Panc1 (cell line): Measurements from ENCODE around the gene IL1A. TPM values are rescaled to one million over a fixed set of nuclear protein-coding genes. Genes with fewer than 3 reads are reported as not detected.

Experiments used
- ATAC-seq: fragments of 200-7000 bp; cut with Tn5 transposase; 2 replicates; pipeline ENCODE4 v1.9.1; 2020; ENCODE audit warnings: mild to moderate bottlenecking, moderate library complexity
- BruUV-seq: library from RNA; stranded (reverse); fragments of 400-500 nt; replicated peaks from 2 replicates; lab custom pipeline; 2021; lab: Mats Ljungman, UMichigan
- CTCF ChIA-PET: fragments of 300-600 bp; sonication (Branson Sonifier 250); formaldehyde crosslinking; loops from one replicate; lab custom pipeline; 2022; ENCODE audit warnings: antibody characterized with exemption; lab: Charles Lee
- POLR2A ChIA-PET: fragments of 300-600 bp; sonication (Branson Sonifier 250); formaldehyde crosslinking; loops from one replicate; lab custom pipeline; 2022; ENCODE audit warnings: antibody characterized with exemption; lab: Charles Lee
- DNase-seq: peaks from one replicate; pipeline ENCODE4 v3.0.0-alpha.2; 2010; ENCODE audit warnings: low read depth, low spot score
- H3K27ac ChIP-seq: 2 replicates; pipeline ENCODE4 v1.5.1; 2011; ENCODE audit warnings: mild to moderate bottlenecking, low read length, inconsistent platforms
- H3K27me3 ChIP-seq: fragments of 200-500 bp; sonication (Bioruptor generic); 2 replicates; pipeline ENCODE4 v1.6.0; 2014; ENCODE audit warnings: low read length, inconsistent platforms; ENCODE audit not compliant: control insufficient read depth, insufficient read depth
- H3K36me3 ChIP-seq: fragments of 200-500 bp; sonication (Bioruptor generic); 2 replicates; pipeline ENCODE4 v1.5.1; 2014; ENCODE audit warnings: inconsistent platforms, mild to moderate bottlenecking, low read length, moderate library complexity; ENCODE audit not compliant: control insufficient read depth, insufficient read depth
- H3K4me1 ChIP-seq: 2 replicates; pipeline ENCODE4 v1.5.1; 2011; ENCODE audit warnings: inconsistent platforms, mild to moderate bottlenecking, low read length, moderate library complexity; ENCODE audit not compliant: control insufficient read depth, insufficient read depth
- H3K4me3 ChIP-seq, 2 experiments: 2 replicates each; pipeline ENCODE4 v1.5.1; 2011 to 2012; ENCODE audit warnings: low read depth in 2 of 2, low read length in 2 of 2, mild to moderate bottlenecking in 2 of 2, inconsistent platforms in 1 of 2, moderate library complexity in 1 of 2
- H3K9me3 ChIP-seq: fragments of 200-500 bp; sonication (Bioruptor generic); 2 replicates; pipeline ENCODE4 v1.5.1; 2014; ENCODE audit warnings: low read depth, mild to moderate bottlenecking, inconsistent platforms, low read length, moderate library complexity; ENCODE audit not compliant: control insufficient read depth, insufficient read depth
- CTCF ChIP-seq: fragments of 450-650 bp; IDR thresholded peaks from 2 replicates; pipeline ENCODE4 v1.5.1; 2017; ENCODE audit warnings: mild to moderate bottlenecking
- POLR2AphosphoS5 ChIP-seq: IDR thresholded peaks from 2 replicates; pipeline ENCODE4 v1.6.1; 2012; ENCODE audit warnings: mild to moderate bottlenecking, low read depth, low read length, moderate library complexity
- REST ChIP-seq, 2 experiments: IDR thresholded peaks; 2 replicates each; pipeline ENCODE4 v1.6.1; 2011 to 2012; ENCODE audit warnings: low read depth in 2 of 2, control low read depth in 1 of 2, low read length in 1 of 2, mild to moderate bottlenecking in 1 of 2, moderate library complexity in 1 of 2; ENCODE audit not compliant: insufficient read depth in 1 of 2
- SIN3A ChIP-seq: IDR thresholded peaks from 2 replicates; pipeline ENCODE4 v1.6.1; 2012; ENCODE audit warnings: low read depth, mild to moderate bottlenecking, low read length, moderate library complexity, borderline replicate concordance; ENCODE audit not compliant: insufficient read depth
- TCF7L2 ChIP-seq: IDR thresholded peaks from 2 replicates; pipeline ENCODE4 v1.6.1; 2011; ENCODE audit warnings: mild to moderate bottlenecking, low read depth, low read length, inconsistent platforms
- in situ Hi-C: cut with HindIII; loops from 2 replicates; pipeline ENCODE4 v1.10.0; 2016; ENCODE audit warnings: low sequenced_read_pairs, low pct_unique_long_range_greater_than_20kb
- intact Hi-C: fragments of 100-400 bp; cut with micrococcal nuclease; formaldehyde crosslinking; loops from one replicate; pipeline ENCODE4 v1.10.0; 2022; ENCODE audit not compliant: unreplicated experiment
- total RNA-seq: library from RNA; stranded (reverse); gene quantifications from one replicate; pipeline ENCODE4 v1.2.1, GENCODE V29; 2021; ENCODE audit not compliant: unreplicated experiment

The IL1A gene
- total RNA-seq, 1 experiment from 2014 or later, result not detected

- intact Hi-C loops, result no loop called here
- peaks cover 13% of the 10 kb centered on the region for H3K36me3 ChIP-seq
- H3K4me1 ChIP-seq, result peaks cover 11% of the 10 kb centered on the region
- in situ Hi-C loops, result no loop called here
- H3K27me3 ChIP-seq, result no peaks in the 10 kb centered on the region
- CTCF ChIA-PET, result no interaction called here
- no peak for ATAC-seq
- H3K4me3 ChIP-seq, result peak overlapping the region; percentile 81 to 88
- no TSS peak for BruUV-seq
- DNase-seq, result no peak
- peak overlapping the region; percentile 77 for H3K27ac ChIP-seq
- POLR2A ChIA-PET, result no interaction called here
- TF ChIP-seq SIN3A, result no peak
- TF ChIP-seq TCF7L2, result no peak
- no peak for TF ChIP-seq CTCF
- no peak for TF ChIP-seq POLR2AphosphoS5
- TF ChIP-seq REST (IDR thresholded peaks at IDR 0.05; ENCODE audit: insufficient read depth in 1 of 2, low read depth in 2 of 2, low read length in 1 of 2), result no peak
- no peaks in the 10 kb centered on the region; the same call in 1 of the 2 replicates for H3K9me3 ChIP-seq
Observed at GRCh38 chr2:112765251-112765650, 19.0 kb downstream of the IL1A start.

DNA sequence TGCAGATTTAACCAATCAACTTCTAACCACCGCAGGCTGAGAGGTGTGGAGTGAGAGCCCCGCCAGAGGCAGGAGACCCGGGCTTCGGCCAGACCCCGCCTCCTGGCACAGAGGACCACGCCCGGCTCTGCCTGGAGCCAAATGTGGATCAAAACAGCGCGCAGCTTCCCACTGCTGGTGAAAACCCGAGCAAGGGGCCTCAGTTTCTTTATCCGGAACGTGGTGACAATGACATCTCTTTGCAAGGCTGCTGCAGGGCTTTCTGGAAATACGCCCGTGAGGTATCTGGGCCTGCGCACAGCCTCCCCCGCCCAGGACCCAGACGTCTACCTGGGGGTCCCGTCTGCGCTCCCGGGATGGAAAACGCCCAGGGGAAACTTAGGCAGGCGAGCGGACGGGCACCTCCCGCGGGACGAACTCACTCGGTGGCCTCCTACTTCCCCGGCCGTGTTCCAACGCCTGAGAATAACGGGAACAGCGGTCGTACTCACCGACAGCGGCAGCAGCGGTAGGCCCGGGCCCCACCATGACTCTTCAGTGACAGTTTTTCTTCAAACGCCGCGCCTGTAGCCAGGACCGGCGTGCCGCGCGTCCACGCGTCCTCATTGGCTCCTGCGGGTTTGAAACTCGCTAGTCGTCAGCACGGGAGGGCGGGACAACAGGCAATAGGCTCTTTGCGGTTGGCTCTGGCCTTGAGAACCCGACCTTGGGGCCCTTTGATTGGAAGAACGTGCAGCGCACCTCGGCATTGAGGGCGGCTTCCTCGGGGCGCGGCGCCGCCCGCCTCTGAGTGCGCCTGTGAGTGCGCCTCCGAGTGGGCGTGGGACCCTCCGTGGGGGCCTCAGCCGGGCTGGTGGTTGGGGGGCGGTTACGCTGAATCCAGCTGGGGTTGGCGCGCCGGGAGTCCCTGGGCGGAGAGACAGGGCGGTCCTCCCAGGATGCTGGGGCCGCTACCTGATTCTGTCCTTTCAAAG lies 19.9 kb downstream of the IL1A start, which contains the start of gene CKAP2L:
TSS of gene CKAP2L (minus strand) at position 539 of the 974 bp plus-strand sequence. CDS start at position 528, 11 bp downstream.
- in situ Hi-C loops, result no loop called here
- intact Hi-C loops, result no loop called here
- BruUV-seq, result TSS peak; percentile 87

More for the DNA sequence above, 19.9 kb downstream of the IL1A start, which contains the start of gene CKAP2L:
- Histone ChIP-seq H3K4me1 (peaks cover 11% of the 10 kb centered on the region), H3K36me3 (peaks cover 22% of the 10 kb centered on the region), H3K9me3 (no peaks in the 10 kb centered on the region; the same call in 1 of the 2 replicates), H3K27ac (peak within 1 kb of the TSS; percentile 90), H3K4me3 (peak within 1 kb of the TSS; percentile 81 to 88), H3K27me3 (no peaks in the 10 kb centered on the region)
- ChIA-PET POLR2A (no interaction called here), CTCF (interaction anchor here (0.8 kb wide), 1 partner anchor 139 kb away, joined by 4 read pairs; no protein-coding TSS in a partner anchor)
- ATAC-seq, result peak; percentile 98
- TF ChIP-seq CTCF (no peak), TCF7L2 (peak; percentile 93), SIN3A (peak; percentile 100), POLR2AphosphoS5 (peak; percentile 65), REST (IDR thresholded peaks at IDR 0.05; ENCODE audit: insufficient read depth in 1 of 2, low read depth in 2 of 2, low read length in 1 of 2) (no peak)
- peak; percentile 93 for DNase-seq
